Activated gamma-delta T cell treated with anti-CD3 and anti-CD28 coated beads, Interleukin-2, amount 50 U/mL, for 16 hours (primary cell): Measurements from ENCODE around the gene SIGLEC11.
"Not testable (repeated sequence)": the region's sequence is repeated elsewhere in the genome, so short reads cannot be mapped to it uniquely, and the experiment has no call there.

Source experiments
- DNase-seq: peaks from one replicate; pipeline ENCODE4 v3.0.0-alpha.2; 2020; ENCODE audit warnings: low read depth

The SIGLEC11 gene

GRCh38 chr19:49950956-49951526 is 9.9 kb downstream of the SIGLEC11 start:
- DNase-seq: no peak

- no peak for DNase-seq
Observed at GRCh38 chr19:49950590-49950948, 10.4 kb downstream of the SIGLEC11 start.

GRCh38 chr19:49949742-49950589 is 11.0 kb downstream of the SIGLEC11 start:
- DNase-seq: no peak

- no peak for DNase-seq
Observed at GRCh38 chr19:49946415-49946814, 14.6 kb downstream of the SIGLEC11 start.

GRCh38 chr19:49944567-49944966 is 16.4 kb downstream of the SIGLEC11 start:
- not testable (repeated sequence) for DNase-seq

- DNase-seq: no peak
Observed at GRCh38 chr19:49940482-49940791, 20.5 kb downstream of the SIGLEC11 start.

GRCh38 chr19:49939721-49940481 is 21.1 kb downstream of the SIGLEC11 start:
- DNase-seq: no peak

GRCh38 chr19:49938662-49939061 is 22.3 kb downstream of the SIGLEC11 start:
- DNase-seq: no peak

GRCh38 chr19:49937750-49938381 is 23.1 kb downstream of the SIGLEC11 start:
- DNase-seq: peak; percentile 71

- DNase-seq: no peak
Observed at GRCh38 chr19:49936549-49936948, 24.4 kb downstream of the SIGLEC11 start.

- DNase-seq: no peak
Observed at GRCh38 chr19:49933643-49934042, 27.3 kb downstream of the SIGLEC11 start.

- peak; percentile 24 for DNase-seq
Observed at GRCh38 chr19:49932731-49933131, 28.2 kb downstream of the SIGLEC11 start.

GRCh38 chr19:49932041-49932451 is 28.9 kb downstream of the SIGLEC11 start:
- no peak for DNase-seq

- no peak for DNase-seq
Observed at GRCh38 chr19:49931293-49932040, 29.5 kb downstream of the SIGLEC11 start.

GRCh38 chr19:49930483-49931011 is 30.4 kb downstream of the SIGLEC11 start:
- no peak for DNase-seq

GRCh38 chr19:49929611-49930482 is 31.1 kb downstream of the SIGLEC11 start:
- peak; percentile 86 for DNase-seq

- peak; percentile 89 for DNase-seq
Observed at GRCh38 chr19:49929121-49929610, 31.8 kb downstream of the SIGLEC11 start, which contains the start of the genes ATF5 and NUP62. Gene ATF5, plus strand, starts transcription at chr19:49929205. Its CDS starts 1,646 bp downstream, at chr19:49930851. Gene NUP62, minus strand, starts transcription at chr19:49929504. Its CDS starts 19,697 bp downstream, at chr19:49909807.

- DNase-seq: no peak
Observed at GRCh38 chr19:49927526-49928264, 33.3 kb downstream of the SIGLEC11 start.

GRCh38 chr19:49926515-49926914 is 34.5 kb downstream of the SIGLEC11 start:
- DNase-seq: no peak
